Measurements from ENCODE around the gene VCAN.

Gene VCAN

GRCh38 chr5:83494666-83495065, 23.1 kb downstream of the VCAN start:
- no peak for DNase-seq (ENCODE audit: low read depth in 2 of 2)

GRCh38 chr5:83496626-83497025, 25.1 kb downstream of the VCAN start:
- DNase-seq (ENCODE audit: low read depth in 2 of 2) = no peak

DNA sequence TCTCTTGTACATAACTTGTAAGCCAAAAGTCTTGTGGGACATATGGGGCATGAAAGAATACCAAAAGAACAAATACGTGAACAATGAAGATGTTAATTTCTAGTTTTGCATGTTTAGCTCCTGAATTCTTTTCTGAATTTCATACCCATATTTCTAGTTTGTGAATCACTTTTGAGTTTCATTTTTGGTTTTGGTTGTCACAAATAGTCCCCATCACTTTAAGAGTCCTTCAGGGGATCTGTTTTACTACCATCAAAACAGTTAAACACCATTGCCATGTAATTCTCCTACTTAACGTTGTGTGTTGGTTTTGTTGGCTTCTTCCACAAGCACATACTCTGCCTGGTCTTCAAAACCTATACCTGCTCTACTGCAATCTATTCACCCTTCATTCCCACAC, 27.0 kb downstream of the VCAN start:
- DNase-seq (ENCODE audit: low read depth in 2 of 2) = no peak

- no peak for DNase-seq (ENCODE audit: low read depth in 2 of 2)
Observed at GRCh38 chr5:83503662-83504061, 32.1 kb downstream of the VCAN start.

DNA sequence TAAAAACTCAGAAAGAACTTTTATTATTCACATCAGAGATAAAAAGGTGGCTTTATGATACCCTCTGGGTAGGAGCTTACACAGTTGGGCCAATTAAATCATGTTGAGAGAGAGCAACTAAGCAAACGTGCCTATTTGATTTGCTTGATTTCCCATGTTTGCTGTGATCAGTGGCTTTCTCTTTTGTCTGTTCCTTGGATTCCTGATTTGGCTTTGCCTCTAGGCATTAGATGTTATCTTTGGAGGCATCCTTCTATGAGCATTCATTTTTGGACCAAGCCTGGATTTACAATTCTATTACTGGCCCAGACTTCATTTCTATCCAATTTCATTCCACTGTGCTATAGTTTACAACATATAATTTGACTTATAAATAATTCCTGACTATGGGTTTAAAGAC, 35.9 kb downstream of the VCAN start:
- DNase-seq (ENCODE audit: low read depth in 2 of 2) = no peak

DNA sequence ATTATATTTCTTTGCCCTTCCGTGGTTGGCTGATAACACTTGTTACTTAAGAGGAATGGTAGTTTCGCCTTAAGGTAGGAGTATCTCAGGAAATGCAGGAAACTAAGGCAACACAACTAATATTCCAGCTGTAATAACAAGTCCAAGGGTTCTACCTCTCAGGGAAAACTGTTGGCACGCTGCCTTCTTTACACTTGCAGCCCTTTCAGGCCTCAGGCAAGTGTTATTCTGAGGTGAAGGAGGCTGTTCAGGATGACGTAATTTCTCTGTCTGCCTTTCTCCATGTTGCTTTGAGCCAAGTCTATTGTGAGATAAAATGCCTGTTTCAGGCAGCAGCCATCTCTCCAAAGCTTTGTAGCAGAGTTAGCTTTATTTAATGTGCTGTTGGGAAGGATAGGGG, 38.0 kb downstream of the VCAN start:
- no peak for DNase-seq (ENCODE audit: low read depth in 2 of 2)

DNA sequence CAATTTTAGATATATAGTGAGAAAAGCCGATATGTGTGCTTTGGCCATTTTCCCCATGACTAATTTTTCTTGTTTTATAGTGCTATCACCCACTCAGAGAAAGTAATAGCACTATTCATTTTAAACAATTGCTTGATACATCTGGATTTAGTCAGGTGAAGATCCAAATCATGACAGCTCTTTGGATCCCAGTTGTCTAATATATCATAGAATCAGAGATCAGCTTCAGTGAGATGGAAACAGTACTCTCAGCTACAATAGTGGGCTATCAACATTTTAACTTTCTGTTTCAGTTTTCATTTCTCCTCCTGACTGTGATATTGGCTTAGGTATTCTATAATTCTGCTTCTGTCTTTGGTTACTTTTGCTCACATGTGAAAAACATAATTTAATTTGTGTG, 38.7 kb downstream of the VCAN start:
- DNase-seq (ENCODE audit: low read depth in 2 of 2) = no peak

GRCh38 chr5:83512061-83512745, 40.7 kb downstream of the VCAN start:
- DNase-seq (ENCODE audit: low read depth in 2 of 2) = no peak

DNA sequence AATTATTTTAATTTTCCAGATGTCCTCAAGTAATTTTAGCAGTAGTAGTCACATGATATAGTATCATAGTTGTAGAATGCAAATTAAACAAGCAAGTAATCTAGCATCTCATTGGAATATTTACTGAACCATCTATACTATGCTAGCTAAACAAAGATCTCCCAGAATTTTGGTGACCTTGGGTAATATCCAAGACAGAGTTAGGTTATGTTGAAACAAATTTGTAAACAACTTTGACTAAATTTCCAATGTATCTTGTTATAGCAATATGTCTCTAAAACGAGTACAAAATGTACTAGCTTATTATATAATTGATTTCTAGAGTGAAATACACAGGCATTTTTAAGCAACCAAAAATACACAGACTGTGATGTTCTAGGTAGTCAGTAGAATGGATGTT, 41.5 kb downstream of the VCAN start:
- DNase-seq (ENCODE audit: low read depth in 2 of 2) = no peak

DNA sequence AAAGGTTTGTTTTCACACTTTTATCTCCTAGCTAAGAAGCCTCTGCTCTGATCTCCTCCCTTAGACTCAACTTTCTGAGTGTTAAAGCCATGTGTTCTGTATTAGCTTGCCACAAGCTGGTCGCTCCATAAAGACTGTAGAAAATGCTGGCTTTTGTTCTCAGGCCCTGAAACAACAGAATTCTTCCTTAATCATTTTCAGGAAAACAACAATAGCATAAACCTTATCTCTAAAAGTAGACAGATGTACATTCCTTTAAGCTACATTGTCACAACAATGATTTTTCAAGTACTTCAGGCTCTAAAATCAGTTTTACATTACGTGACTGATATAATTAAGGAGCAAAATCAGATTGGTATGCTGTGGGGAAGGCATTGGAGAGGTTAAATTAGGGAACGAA, 41.9 kb downstream of the VCAN start:
- DNase-seq (ENCODE audit: low read depth in 2 of 2) = no peak

DNA sequence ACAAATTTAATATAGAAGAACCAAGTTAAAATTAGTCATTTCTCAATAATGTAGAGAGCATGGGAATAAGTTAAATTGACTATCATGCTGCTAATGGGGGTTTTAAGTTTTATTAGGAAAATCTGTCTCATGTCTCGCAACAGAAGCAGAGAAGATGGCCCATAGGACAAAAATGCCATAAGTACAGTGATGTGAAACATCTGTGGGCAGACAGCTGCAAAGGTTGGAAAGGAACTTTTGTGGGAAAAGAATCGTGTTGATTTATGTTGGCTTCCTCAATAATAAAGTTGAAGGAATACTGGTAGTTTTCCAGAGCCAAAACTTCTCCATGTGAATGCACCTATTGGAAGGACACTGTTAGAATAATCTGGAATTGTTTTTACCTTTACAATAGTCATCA, 44.8 kb downstream of the VCAN start:
- DNase-seq (ENCODE audit: low read depth in 2 of 2) = no peak

GRCh38 chr5:83517072-83517687, 45.6 kb downstream of the VCAN start:
- DNase-seq (ENCODE audit: low read depth in 2 of 2) = no peak

DNA sequence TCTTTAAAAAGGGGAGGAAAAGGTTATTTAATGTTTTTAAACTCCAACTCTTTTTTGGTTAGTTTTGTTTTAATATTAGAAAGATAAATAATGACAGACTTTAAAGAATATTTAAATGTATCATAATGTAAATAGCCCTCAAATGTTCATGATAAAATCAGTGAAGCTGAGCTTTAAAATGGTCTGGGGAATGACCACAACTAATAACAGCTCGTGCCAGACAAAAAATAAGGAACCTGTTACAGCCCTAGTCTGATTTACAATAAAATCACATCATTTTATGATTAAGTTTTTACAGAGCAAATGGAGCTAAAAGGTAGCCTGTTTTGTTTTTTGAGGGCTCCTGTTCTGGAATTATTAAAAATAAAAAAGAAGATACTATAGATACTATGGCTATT, 46.1 kb downstream of the VCAN start:
- DNase-seq (ENCODE audit: low read depth in 2 of 2) = no peak

GRCh38 chr5:83518319-83519061, 46.9 kb downstream of the VCAN start:
- no peak for DNase-seq (ENCODE audit: low read depth in 2 of 2)

DNA sequence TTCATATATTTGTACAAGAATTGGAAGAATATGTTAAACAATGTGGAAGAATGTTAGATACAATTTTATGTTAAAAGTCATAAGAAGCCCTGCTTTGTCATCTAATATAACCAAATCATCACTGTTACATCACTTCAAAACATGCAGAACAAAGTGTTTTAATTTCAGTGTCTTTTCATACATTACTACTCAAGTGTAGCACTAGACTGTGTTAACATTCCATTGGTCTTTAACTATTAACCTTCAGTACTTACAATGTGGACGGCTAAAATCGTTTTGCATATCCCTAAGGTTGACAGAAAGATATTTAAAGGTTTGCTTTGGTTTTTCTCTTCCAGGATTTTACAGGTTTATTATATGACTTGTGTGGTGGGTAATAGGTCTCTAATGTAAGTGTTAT, 50.9 kb downstream of the VCAN start:
- DNase-seq (ENCODE audit: low read depth in 2 of 2) = no peak

- DNase-seq (ENCODE audit: low read depth in 2 of 2) = no peak
Observed at GRCh38 chr5:83523929-83524328, 52.4 kb downstream of the VCAN start.

DNA sequence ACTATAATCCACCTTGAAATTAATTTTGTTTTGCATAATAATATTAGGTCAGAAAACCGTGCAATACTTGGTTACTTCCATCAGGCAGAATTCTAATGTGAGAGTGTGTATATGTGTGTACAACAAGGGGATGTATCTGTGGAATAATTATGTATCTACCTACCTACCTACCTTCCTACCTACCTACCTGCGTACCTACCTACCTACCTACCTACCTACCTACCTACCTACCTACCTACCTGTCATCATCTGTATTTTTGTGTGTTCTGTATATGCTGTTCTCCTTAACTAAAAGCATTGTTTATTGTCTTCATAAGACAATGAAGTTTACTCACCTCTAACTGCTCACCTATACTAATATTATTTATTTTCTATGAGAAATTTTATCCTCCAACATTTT, 52.8 kb downstream of the VCAN start:
- no peak for DNase-seq (ENCODE audit: low read depth in 2 of 2)

DNA sequence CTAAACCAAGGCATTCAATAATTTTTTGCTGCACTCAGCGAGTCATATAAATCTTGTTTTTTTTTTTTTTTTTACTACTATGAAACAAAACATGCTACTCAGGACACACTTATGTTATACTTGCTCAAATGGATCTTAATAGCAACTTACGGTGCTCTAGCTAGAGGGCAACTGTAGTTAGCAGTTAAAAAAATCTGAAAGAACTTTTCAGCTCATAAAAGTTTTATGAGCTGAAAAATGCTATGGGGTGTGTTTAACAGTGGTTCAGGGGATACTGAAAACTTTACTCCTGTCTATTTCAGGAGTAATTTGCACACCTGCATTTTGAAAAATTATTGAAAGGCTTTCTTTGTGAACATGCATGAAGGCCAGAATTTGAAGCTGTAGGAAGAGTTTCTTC, 53.4 kb downstream of the VCAN start:
- DNase-seq (ENCODE audit: low read depth in 2 of 2) = no peak

GRCh38 chr5:83526289-83526688, 54.7 kb downstream of the VCAN start:
- DNase-seq (ENCODE audit: low read depth in 2 of 2) = no peak

DNA sequence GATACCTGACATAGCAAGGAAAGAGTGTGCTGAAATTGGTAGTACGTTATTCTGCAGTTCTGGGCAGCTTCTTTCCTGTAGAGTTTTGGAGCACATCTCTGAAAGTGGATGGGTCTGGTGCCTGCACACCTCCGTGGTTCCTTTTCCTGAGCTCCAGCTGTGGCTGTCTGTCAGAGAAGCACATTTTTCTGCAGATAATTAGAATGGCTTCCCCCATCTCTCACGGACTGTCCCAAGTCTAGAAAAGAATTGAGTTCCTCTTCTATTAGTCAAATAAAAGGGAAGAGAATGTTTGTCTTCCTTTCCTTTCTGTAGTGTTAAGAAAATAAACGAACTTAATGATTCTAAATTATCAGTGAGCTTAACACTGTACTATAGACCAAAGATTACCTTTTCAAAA, 55.7 kb downstream of the VCAN start:
- no peak for DNase-seq (ENCODE audit: low read depth in 2 of 2)

GRCh38 chr5:83527722-83528438, 56.3 kb downstream of the VCAN start:
- no peak for DNase-seq (ENCODE audit: low read depth in 2 of 2)

DNA sequence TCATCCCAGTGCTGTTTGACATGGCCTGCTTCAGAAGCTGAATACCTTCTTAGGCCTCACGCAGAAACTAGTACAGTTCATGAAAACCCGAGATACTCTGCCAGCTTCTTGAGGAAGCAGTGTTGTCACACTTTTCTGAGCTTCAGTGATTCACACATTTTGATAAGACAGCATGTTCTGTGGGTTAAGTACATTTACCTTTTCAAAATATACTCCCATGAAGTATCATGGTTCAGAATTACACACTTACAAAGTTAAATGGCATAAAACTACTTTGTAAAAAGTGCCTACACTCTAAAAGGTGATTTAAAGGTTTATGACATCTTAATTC, 56.9 kb downstream of the VCAN start:
- DNase-seq (ENCODE audit: low read depth in 2 of 2) = no peak

DNA sequence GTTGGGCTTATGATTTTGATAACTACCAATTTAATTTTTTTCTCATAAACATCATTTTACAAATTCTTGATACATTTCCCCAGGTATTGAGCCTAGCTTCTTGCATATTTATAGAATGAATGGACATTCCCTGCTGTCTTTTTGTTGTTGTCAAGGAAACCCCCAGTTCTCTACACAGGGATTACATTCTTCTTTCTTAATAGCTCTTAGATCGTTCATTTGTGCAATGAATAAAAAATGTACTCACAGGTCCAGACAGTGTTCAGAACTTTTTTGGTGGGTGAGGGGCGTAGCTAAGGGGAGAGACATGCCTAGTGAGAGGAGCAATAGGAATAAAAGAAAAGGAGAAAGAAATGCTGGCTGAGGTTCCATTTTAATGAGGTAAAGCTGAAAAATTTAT, 58.6 kb downstream of the VCAN start:
- no peak for DNase-seq (ENCODE audit: low read depth in 2 of 2)
